SK-N-MC (cell line): ENCODE measurements around the gene RGS7.

Experiments used
- EZH2 ChIP-seq: fragments of 200-600 bp; sonication (generic); IDR thresholded peaks from one replicate; pipeline ENCODE4 v1.6.1; 2017; ENCODE audit warnings: antibody characterized with exemption
- POLR2AphosphoS5 ChIP-seq: IDR thresholded peaks from 2 replicates; pipeline ENCODE4 v1.6.1; 2012; ENCODE audit warnings: mild to moderate bottlenecking, low read depth, low read length, borderline replicate concordance

DNA sequence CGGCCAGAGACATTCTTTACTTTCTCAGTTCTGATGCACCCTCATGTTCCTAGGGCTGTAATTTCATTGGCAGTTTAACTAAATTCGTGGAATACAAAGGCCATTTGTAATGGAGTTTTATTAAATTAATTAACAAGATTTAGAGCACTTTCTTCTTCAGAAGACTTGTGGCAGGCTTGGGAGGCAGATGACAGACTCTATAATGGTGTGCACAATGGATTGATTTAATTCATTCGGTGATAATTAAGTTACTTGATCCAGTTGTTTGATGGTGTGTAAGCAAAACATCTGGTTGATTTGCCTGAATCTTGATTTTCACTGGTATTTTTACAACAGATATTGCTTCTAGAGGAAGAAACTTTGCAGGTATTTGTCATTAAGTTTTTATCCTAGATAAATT is 383.1 kb downstream of the RGS7 start:
- no peak for TF ChIP-seq EZH2
- no peak for TF ChIP-seq POLR2AphosphoS5
